Endothelial cell (in vitro differentiated cells): ENCODE data around the gene SRRM5. TPM values are rescaled to one million over a fixed set of nuclear protein-coding genes. Genes with fewer than 3 reads are reported as not detected.

Experiments
- DNase-seq: peaks from one replicate; pipeline ENCODE4 v3.0.0; 2021; ENCODE audit warnings: low spot score
- H3K27ac Mint-ChIP-seq: one replicate; pipeline ENCODE4 v1.8.0; 2021; ENCODE audit warnings: mixed read lengths, inconsistent platforms; ENCODE audit not compliant: unreplicated experiment
- H3K27me3 Mint-ChIP-seq: one replicate; pipeline ENCODE4 v1.8.0; 2021; ENCODE audit warnings: mild to moderate bottlenecking, moderate library complexity, mixed read lengths, inconsistent platforms; ENCODE audit not compliant: unreplicated experiment
- H3K36me3 Mint-ChIP-seq: one replicate; pipeline ENCODE4 v1.8.0; 2021; ENCODE audit warnings: mild to moderate bottlenecking, low read depth, mixed read lengths, inconsistent platforms; ENCODE audit not compliant: unreplicated experiment
- H3K4me1 Mint-ChIP-seq: one replicate; pipeline ENCODE4 v1.8.0; 2021; ENCODE audit warnings: mild to moderate bottlenecking, mixed read lengths, inconsistent platforms; ENCODE audit not compliant: unreplicated experiment
- H3K4me3 Mint-ChIP-seq: one replicate; pipeline ENCODE4 v1.8.0; 2021; ENCODE audit warnings: mild to moderate bottlenecking, mixed read lengths, inconsistent platforms; ENCODE audit not compliant: unreplicated experiment
- H3K9me3 Mint-ChIP-seq: one replicate; pipeline ENCODE4 v1.8.0; 2021; ENCODE audit warnings: mixed read lengths, inconsistent platforms; ENCODE audit not compliant: unreplicated experiment
- total RNA-seq: library from RNA; stranded (reverse); fragmentation: NEBNext Ultra II Directional; extraction: Animal tissue kit (Norgen Biotek cat#: 25700); gene quantifications from one replicate; pipeline ENCODE4 v1.2.1, GENCODE V29; 2021; ENCODE audit not compliant: unreplicated experiment
- TF ChIP-seq, protein P1 (sequence below): fragments of 200-600 bp; sonication (generic); IDR thresholded peaks from one replicate; pipeline ENCODE4 v1.5.0; 2021; ENCODE audit warnings: antibody characterized with exemption; ENCODE audit not compliant: unreplicated experiment

Gene SRRM5
- total RNA-seq, 1 donor from 2014 or later = 0.26 TPM

DNA sequence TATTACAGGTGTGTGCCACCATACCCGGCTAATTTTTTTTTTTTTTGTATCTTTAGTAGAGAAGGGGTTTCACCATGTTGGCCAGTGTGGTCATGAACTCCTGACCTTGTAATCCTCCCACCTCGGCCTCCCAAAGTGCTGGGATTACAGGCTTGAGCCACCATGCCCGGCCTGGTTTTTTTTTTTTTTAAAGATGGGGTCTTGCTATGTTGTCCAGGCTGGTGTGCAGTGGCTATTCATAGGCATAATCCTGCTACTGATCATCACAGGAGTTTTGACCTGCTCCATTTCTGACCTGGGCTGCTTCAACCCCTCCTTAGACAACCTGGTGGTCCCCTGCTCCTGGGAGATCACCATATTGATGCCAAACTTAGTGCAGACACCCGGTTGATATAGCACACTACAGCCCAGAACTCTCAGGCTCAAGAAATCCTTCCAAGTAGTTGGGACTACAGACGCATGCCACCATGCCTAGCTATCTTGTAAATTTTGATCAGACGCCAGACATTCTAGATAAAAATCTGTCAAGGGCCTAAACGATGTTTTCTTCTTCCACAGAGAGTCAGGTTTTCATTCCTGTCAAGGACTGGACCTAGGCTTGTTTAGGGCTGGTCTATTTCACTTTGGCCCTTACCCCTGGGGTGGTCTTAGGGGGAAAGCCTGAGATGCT lies 48.5 kb downstream of the SRRM5 start:
- Mint-ChIP-seq H3K27me3 (peaks cover 10% of the 10 kb centered on the region), H3K9me3 (no peaks in the 10 kb centered on the region), H3K4me1 (peaks cover 17% of the 10 kb centered on the region), H3K36me3 (peaks cover 39% of the 10 kb centered on the region), H3K4me3 (no peak overlapping the region), H3K27ac (no peak overlapping the region)
- TF ChIP-seq, protein P1, sequence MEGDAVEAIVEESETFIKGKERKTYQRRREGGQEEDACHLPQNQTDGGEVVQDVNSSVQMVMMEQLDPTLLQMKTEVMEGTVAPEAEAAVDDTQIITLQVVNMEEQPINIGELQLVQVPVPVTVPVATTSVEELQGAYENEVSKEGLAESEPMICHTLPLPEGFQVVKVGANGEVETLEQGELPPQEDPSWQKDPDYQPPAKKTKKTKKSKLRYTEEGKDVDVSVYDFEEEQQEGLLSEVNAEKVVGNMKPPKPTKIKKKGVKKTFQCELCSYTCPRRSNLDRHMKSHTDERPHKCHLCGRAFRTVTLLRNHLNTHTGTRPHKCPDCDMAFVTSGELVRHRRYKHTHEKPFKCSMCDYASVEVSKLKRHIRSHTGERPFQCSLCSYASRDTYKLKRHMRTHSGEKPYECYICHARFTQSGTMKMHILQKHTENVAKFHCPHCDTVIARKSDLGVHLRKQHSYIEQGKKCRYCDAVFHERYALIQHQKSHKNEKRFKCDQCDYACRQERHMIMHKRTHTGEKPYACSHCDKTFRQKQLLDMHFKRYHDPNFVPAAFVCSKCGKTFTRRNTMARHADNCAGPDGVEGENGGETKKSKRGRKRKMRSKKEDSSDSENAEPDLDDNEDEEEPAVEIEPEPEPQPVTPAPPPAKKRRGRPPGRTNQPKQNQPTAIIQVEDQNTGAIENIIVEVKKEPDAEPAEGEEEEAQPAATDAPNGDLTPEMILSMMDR = no peak
- DNase-seq = no peak

DNA sequence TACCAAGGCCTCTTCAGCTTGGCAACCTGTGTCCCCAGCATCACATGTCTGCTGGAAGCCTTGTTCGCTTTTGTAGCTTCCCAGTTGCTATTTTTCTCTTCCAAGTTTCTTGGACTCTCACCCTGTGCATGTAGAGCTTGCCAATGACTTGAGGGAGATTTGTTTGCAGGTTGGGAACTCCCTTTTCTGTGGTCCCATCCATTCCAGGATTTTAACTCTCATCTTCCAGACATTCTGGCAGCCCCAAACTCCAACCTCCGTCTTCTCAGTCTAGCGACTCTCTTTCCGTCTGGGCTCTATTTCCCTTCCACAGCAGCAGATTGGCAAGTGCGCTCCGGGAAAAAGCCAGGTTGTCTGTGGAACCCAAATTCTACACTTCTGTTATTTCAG lies 49.1 kb downstream of the SRRM5 start:
- no peak for DNase-seq
- Mint-ChIP-seq H3K4me3 (no peak overlapping the region), H3K27me3 (peaks cover 10% of the 10 kb centered on the region), H3K27ac (no peak overlapping the region), H3K4me1 (peaks cover 17% of the 10 kb centered on the region), H3K9me3 (no peaks in the 10 kb centered on the region), H3K36me3 (peaks cover 34% of the 10 kb centered on the region)
- TF ChIP-seq, protein P1 = no peak

GRCh38 chr19:43662487-43662886 lies 50.6 kb downstream of the SRRM5 start:
- Mint-ChIP-seq H3K27me3 (peaks cover 10% of the 10 kb centered on the region), H3K4me3 (no peak overlapping the region), H3K27ac (peak overlapping the region; percentile 10), H3K36me3 (peaks cover 32% of the 10 kb centered on the region), H3K9me3 (no peaks in the 10 kb centered on the region), H3K4me1 (peaks cover 13% of the 10 kb centered on the region)
- TF ChIP-seq, protein P1 = peak; percentile 29
- no peak for DNase-seq

- Mint-ChIP-seq H3K27me3 (peaks cover 8% of the 10 kb centered on the region), H3K9me3 (no peaks in the 10 kb centered on the region), H3K4me3 (no peak overlapping the region), H3K36me3 (peaks cover 23% of the 10 kb centered on the region), H3K27ac (peak overlapping the region; percentile 53), H3K4me1 (peaks cover 20% of the 10 kb centered on the region)
- TF ChIP-seq, protein P1 = no peak
- DNase-seq = no peak
Measured at GRCh38 chr19:43664018-43664417, 52.1 kb downstream of the SRRM5 start.

Other genes with a start within 250 kb of the SRRM5 start
- gene TEX101, start 197.2 kb upstream of the SRRM5 start, total RNA-seq = not detected
- gene LYPD3, start 146.5 kb upstream of the SRRM5 start, total RNA-seq = 0.67 TPM
- 9.6 TPM for gene PHLDB3, start 107.3 kb upstream of the SRRM5 start, total RNA-seq
- 42.9 TPM for gene ETHE1, start 84.9 kb upstream of the SRRM5 start, total RNA-seq
- gene ZNF575, start 78.9 kb upstream of the SRRM5 start, total RNA-seq = 2.3 TPM
- gene XRCC1, start 36.6 kb upstream of the SRRM5 start, total RNA-seq = 45.1 TPM
- gene PINLYP, start 36.3 kb upstream of the SRRM5 start, total RNA-seq = 3.4 TPM
- gene IRGQ, start 16.0 kb upstream of the SRRM5 start, total RNA-seq = 48.6 TPM
- gene ZNF576, start 15.5 kb upstream of the SRRM5 start, total RNA-seq = 10.7 TPM
- 97.7 TPM for gene ZNF428, start 7.5 kb downstream of the SRRM5 start, total RNA-seq
- gene CADM4, start 27.8 kb downstream of the SRRM5 start, total RNA-seq = 21.1 TPM
- gene PLAUR, start 58.1 kb downstream of the SRRM5 start, total RNA-seq = 16.3 TPM
- not detected for gene IRGC, start 104.0 kb downstream of the SRRM5 start, total RNA-seq
- gene SMG9, start 142.9 kb downstream of the SRRM5 start, total RNA-seq = 38.8 TPM
- gene KCNN4, start 168.9 kb downstream of the SRRM5 start, total RNA-seq = 0.28 TPM
- not detected for gene LYPD5, start 190.4 kb downstream of the SRRM5 start, total RNA-seq
- 9.3 TPM for gene ZNF283, start 215.2 kb downstream of the SRRM5 start, total RNA-seq